Activated T-cell treated with anti-CD3 and anti-CD28 coated beads, Interleukin-2, amount 50 U/mL, for 4 hours (primary cell): ENCODE results near the gene BABAM2. TPM values are rescaled to one million over a fixed set of nuclear protein-coding genes. Genes with fewer than 3 reads are reported as not detected.
A peak's percentile ranks its signal among the peaks of the same experiment; 100 is the strongest.
"Not testable (repeated sequence)": the region's sequence is repeated elsewhere in the genome, so short reads cannot be mapped to it uniquely, and the experiment has no call there.

Experiments used
- ATAC-seq, 2 donors: fragments of 200-7000 bp; cut with Tn5 transposase; one replicate each; pipeline ENCODE4 v1.10.0; 2021
- DNase-seq: peaks from one replicate; pipeline ENCODE4 v3.0.0-alpha.2; 2020
- H3K27me3 Mint-ChIP-seq: one replicate; pipeline ENCODE4 v1.8.0; 2021; ENCODE audit warnings: low read depth, mixed read lengths
- H3K36me3 Mint-ChIP-seq: one replicate; pipeline ENCODE4 v1.8.0; 2022; ENCODE audit warnings: mixed read lengths; ENCODE audit not compliant: insufficient read depth
- H3K4me1 Mint-ChIP-seq: one replicate; pipeline ENCODE4 v1.8.0; 2021; ENCODE audit warnings: low read depth, mixed read lengths
- H3K4me3 Mint-ChIP-seq: one replicate; pipeline ENCODE4 v1.8.0; 2021; ENCODE audit warnings: mild to moderate bottlenecking, moderate library complexity, mixed read lengths
- H3K9me3 Mint-ChIP-seq: one replicate; pipeline ENCODE4 v1.8.0; 2021; ENCODE audit warnings: mixed read lengths
- total RNA-seq, 3 donors: library from RNA; stranded (reverse); gene quantifications; one replicate each; pipeline ENCODE4 v1.2.1, GENCODE V29; 2021

BABAM2 gene
- total RNA-seq, 3 donors from 2014 or later, result 34.3 to 45.9 (median 35.6) TPM

DNA sequence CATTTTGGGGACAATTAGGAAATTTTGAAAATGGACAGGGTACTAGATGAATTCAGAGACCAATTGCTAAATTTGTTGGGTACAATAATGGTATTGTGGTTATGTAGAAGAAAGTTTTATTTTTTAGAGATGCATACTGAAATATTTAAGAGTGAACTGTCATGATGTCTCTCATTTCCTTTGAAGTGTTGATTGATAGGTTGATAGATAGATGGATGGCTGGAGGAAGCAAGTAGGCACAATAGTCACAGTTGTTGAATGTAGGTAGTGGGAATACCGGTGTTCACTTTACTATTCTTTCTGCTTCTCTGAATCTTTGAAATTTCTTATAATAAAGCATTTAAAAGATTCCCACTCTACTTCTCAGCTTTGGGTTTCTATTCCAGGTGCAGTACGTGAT is 350.4 kb downstream of the BABAM2 start:
- Mint-ChIP-seq H3K36me3 (peaks cover 21% of the 10 kb centered on the region), H3K9me3 (no peaks in the 10 kb centered on the region), H3K4me3 (no peak overlapping the region), H3K4me1 (peaks cover 3% of the 10 kb centered on the region), H3K27me3 (no peaks in the 10 kb centered on the region)
- DNase-seq (no peak), ATAC-seq (no peak)

DNA sequence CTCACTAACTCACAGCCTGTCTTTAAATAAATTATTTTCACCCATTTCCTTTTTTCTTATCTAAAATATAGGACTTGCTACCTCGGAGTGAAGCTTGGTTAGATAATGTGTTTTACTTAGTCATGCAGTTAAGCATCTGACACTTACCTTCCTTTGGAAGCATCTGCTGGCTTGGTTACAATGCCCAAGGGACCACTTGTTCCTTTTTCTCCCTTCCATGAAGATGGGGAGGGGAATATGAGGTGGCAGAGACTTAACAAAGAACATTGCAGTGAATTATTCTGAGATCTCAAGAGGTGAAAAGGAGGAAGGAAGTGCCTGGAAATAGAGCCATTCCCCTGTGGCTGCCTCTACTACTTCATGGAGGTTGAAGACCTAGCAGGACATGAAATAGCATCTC is 356.8 kb downstream of the BABAM2 start:
- peaks cover 24% of the 10 kb centered on the region for H3K4me1 Mint-ChIP-seq
- no peaks in the 10 kb centered on the region for H3K9me3 Mint-ChIP-seq
- H3K4me3 Mint-ChIP-seq, result no peak overlapping the region
- DNase-seq (no peak), ATAC-seq (no peak)
- no peaks in the 10 kb centered on the region for H3K27me3 Mint-ChIP-seq
- peaks cover 12% of the 10 kb centered on the region for H3K36me3 Mint-ChIP-seq

DNA sequence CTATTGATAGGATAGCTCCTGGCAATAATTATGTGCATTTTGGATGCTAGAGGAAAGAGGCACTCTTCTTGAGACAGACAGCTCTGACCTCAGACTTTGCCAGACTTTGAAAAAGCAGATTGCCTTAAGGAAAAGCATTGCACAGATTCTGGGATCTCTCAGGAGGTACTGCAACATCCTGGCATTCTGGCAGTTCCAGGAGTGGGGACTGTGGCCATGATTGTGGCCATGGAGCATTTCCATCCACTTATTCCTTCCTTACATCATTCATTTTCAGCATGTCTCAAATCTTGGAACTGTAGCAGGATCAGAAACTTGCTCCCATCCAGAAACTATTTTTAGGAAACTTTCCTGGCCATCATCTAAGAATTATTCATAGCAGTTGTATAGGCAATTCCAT is 357.2 kb downstream of the BABAM2 start:
- ATAC-seq (no peak), DNase-seq (no peak)
- Mint-ChIP-seq H3K4me3 (no peak overlapping the region), H3K4me1 (peaks cover 29% of the 10 kb centered on the region), H3K27me3 (no peaks in the 10 kb centered on the region), H3K9me3 (no peaks in the 10 kb centered on the region), H3K36me3 (peaks cover 12% of the 10 kb centered on the region)

DNA sequence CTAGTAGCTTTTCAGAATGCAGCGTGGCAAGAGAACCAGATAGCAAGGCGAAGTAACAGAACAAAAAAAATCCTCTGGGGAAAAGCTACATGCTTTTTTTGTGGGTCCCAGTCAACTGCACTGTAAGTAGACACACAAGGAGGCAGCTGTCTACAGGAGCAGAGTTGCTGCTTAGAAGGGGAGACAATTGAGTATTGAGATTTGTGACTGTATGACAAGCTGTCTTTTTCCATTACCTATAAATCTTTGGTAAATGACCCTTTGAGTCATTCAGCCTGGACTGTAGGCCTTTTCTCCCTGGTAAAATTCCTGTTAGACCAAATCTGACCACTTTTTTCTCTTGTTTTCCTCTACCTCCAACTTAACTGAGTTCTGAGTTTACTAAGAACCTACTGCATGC is 358.0 kb downstream of the BABAM2 start:
- Mint-ChIP-seq H3K4me3 (no peak overlapping the region), H3K9me3 (no peaks in the 10 kb centered on the region), H3K36me3 (peaks cover 12% of the 10 kb centered on the region), H3K4me1 (peaks cover 36% of the 10 kb centered on the region), H3K27me3 (no peaks in the 10 kb centered on the region)
- no peak for ATAC-seq
- no peak for DNase-seq

DNA sequence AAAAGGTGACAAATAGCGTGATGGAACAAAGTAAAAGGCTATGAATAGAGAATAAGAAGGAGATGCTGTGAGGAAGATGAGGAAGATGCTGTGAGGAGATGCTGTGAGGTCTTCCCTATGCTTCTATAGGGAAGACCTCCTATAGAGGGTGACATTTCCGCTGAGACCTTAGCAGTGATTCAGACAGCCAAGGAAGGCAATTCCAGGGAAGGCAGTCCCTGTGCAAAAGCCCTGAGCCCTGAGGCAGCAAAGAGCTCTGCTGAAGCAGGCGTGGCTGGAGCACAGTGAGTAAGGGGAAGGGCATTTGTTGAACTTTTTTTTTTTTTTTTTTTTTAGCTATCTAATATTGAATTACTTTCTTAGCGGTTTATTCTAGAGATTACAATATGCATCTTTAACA is 359.5 kb downstream of the BABAM2 start:
- no peak for DNase-seq
- peaks cover 10% of the 10 kb centered on the region for H3K36me3 Mint-ChIP-seq
- ATAC-seq, result no peak
- H3K4me3 Mint-ChIP-seq, result no peak overlapping the region
- H3K9me3 Mint-ChIP-seq, result no peaks in the 10 kb centered on the region
- H3K27me3 Mint-ChIP-seq, result no peaks in the 10 kb centered on the region
- H3K4me1 Mint-ChIP-seq, result peaks cover 39% of the 10 kb centered on the region

DNA sequence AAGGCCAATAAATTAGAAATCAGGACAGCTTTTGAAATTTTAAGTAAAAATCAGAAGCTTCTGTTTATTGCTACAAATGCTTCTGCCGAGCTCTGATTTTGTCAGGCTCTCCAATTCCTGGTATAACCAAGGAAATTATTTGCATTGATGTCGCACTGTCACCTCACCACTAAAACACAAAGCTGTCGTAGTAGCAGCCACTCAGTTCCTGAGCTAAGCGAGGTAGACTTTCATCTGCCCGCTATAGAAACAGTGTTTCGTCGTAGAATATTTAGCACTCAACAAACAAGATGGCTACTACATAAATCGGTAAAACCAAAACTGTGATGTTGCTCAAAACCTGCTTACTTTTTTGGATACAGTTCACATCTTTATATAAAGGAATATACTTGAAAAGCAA is 360.8 kb downstream of the BABAM2 start:
- Mint-ChIP-seq H3K4me3 (peak overlapping the region; percentile 20), H3K36me3 (peaks cover 9% of the 10 kb centered on the region), H3K9me3 (no peaks in the 10 kb centered on the region), H3K27me3 (no peaks in the 10 kb centered on the region), H3K4me1 (peaks cover 39% of the 10 kb centered on the region)
- peak; percentile 6 for DNase-seq
- peak; percentile 38 to 56 for ATAC-seq

DNA sequence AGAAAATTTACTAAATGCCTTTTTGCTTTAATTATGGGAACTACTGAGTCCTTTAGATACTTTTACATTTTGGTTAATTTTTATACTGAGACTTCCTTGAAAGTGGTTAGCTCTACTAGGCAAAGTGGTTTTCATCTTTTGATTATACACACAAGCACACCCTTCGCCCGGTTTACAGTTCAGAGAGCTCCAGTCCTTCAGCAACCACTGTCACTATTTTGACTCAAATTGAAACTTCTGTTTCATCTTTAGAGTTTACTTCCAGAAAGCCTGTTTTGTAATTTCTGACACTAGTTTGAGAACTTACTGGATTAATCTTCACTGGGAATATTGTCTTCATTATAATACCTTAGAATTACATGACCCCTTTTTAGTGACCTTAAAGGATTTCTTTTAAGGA is 361.8 kb downstream of the BABAM2 start:
- Mint-ChIP-seq H3K4me3 (no peak overlapping the region), H3K36me3 (peaks cover 13% of the 10 kb centered on the region), H3K9me3 (no peaks in the 10 kb centered on the region), H3K4me1 (peaks cover 31% of the 10 kb centered on the region), H3K27me3 (no peaks in the 10 kb centered on the region)
- DNase-seq (no peak), ATAC-seq (peak; percentile 82 to 89)

DNA sequence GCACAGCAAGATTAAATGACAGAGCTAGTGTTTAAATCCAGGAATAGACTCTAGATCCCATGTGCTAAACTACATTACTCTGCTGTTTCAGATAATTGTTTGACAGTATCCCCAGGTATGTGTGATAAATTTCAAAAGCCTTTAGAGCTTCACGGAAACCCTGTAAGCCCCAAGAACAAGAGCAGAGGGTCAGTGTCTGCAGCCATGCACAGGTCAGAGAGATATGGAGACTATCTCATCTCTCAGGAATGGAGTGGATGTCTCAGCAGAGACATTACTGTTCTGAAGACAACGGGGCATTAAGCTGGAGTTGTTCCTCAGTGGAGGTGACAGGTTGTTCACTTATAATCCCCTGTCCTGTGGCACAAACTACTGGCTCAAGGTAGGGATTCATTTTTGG is 363.0 kb downstream of the BABAM2 start:
- Mint-ChIP-seq H3K4me3 (no peak overlapping the region), H3K27me3 (no peaks in the 10 kb centered on the region), H3K36me3 (peaks cover 9% of the 10 kb centered on the region), H3K4me1 (peaks cover 28% of the 10 kb centered on the region), H3K9me3 (no peaks in the 10 kb centered on the region)
- ATAC-seq (no peak), DNase-seq (no peak)

DNA sequence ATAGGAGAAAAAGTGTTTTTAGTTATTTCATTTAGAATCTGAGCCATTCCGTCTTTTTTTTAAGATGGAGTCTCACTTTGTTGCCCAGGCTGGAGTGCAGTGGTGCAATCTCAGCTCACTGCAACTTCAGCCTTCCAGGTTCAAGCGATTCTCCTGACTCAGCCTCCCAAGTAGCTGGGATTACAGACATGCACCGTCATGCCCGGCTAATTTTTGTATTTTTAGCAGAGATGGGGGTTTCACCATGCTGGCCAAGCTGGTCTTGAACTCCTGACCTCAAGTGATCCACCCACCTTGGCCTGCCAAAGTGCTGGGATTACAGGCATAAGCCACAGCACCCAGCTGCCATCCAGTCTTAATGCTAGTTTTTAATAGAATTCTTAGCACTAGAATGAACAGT is 364.7 kb downstream of the BABAM2 start:
- DNase-seq, H3K36me3 Mint-ChIP-seq, H3K4me3 Mint-ChIP-seq, H3K27me3 Mint-ChIP-seq, H3K9me3 Mint-ChIP-seq, ATAC-seq: not testable (repeated sequence)
- H3K4me1 Mint-ChIP-seq, result peaks cover 25% of the 10 kb centered on the region

DNA sequence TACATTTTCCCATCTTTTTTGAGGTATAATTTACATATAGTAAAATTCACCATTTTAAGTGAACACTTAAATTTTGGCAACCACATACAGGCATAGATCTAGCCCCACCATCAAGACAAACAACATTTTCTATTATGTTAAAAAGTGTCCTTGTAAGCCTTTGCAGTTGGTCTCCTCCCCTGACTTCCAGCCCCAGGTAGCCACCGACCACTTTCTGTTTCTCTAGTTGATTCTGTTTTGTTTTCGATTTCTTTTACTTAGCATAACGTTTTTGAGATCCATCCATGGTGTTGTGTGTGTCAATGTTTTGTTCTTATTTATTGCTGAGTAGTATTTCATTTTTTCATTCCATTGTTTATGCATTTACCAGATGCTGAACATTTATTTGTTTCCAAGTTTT is 366.7 kb downstream of the BABAM2 start:
- DNase-seq, result no peak
- no peaks in the 10 kb centered on the region for H3K27me3 Mint-ChIP-seq
- no peak overlapping the region for H3K4me3 Mint-ChIP-seq
- no peak for ATAC-seq
- no peaks in the 10 kb centered on the region for H3K9me3 Mint-ChIP-seq
- peaks cover 8% of the 10 kb centered on the region for H3K36me3 Mint-ChIP-seq
- peaks cover 16% of the 10 kb centered on the region for H3K4me1 Mint-ChIP-seq

DNA sequence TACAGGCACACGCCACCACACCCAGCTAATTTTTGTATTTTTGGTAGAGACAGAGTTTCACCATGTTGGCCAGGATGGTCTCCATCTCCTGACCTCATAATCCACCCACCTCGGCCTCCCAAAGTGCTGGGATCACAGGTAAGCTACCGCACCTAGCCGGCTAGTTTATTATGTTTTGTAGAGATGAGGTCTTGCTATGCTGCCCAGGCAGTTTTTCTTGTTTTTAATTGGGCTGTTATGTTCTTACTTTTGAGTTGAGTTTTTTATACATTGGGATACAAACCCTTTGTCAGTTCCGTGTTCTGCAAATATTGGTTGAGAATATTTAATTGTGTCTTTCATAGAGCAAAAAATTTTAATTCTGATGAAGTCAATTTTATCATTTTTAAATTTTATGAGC is 368.7 kb downstream of the BABAM2 start:
- not testable (repeated sequence) for DNase-seq, ATAC-seq
- peaks cover 14% of the 10 kb centered on the region for H3K36me3 Mint-ChIP-seq

DNA sequence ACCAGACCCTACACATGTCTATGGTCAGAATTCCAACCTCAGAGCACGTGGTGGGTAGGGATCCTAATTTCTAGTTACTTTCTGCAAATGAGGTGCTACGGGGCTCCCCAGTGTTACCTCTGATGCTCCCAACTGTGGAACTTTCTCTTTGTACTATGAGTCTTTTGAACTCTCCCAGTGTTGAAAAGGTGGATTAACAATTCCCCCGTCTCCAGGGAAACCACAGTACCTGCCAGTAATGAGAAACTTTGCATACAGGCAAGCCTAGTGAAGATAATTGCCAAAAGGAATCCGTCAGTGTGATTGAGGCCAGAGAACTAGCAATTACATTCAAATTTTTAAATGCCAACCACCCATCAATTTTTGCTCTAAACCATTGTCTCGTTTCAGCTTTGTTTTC is 373.2 kb downstream of the BABAM2 start:
- Mint-ChIP-seq H3K27me3 (no peaks in the 10 kb centered on the region), H3K9me3 (no peaks in the 10 kb centered on the region), H3K4me3 (no peak overlapping the region), H3K4me1 (peaks cover 2% of the 10 kb centered on the region), H3K36me3 (peaks cover 16% of the 10 kb centered on the region)
- DNase-seq, result no peak
- ATAC-seq, result no peak

More for the DNA sequence above, 368.7 kb downstream of the BABAM2 start:
- not testable (repeated sequence) for H3K4me1 Mint-ChIP-seq, H3K27me3 Mint-ChIP-seq, H3K9me3 Mint-ChIP-seq, H3K4me3 Mint-ChIP-seq

DNA sequence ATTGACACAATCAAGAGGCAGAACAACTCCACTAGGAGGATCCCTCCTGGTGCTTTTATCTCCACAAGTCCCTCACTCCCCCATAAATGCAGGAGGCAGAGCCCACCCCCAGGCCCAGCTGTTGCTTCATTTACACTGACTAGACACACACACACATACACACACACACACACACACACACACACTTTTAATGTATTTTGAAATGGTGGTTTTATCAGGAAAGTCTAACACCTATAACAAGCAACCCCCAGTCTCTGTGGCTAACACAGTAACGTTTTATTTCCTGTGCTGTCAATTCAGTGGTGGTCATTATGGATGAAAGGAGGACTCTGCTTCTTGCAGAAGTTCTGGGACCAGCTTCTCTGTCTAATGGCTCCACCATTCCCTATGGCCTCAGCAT is 376.8 kb downstream of the BABAM2 start:
- Mint-ChIP-seq H3K36me3 (peaks cover 16% of the 10 kb centered on the region), H3K4me1 (peaks cover 18% of the 10 kb centered on the region), H3K4me3 (no peak overlapping the region), H3K9me3 (no peaks in the 10 kb centered on the region), H3K27me3 (no peaks in the 10 kb centered on the region)
- ATAC-seq (no peak), DNase-seq (no peak)

DNA sequence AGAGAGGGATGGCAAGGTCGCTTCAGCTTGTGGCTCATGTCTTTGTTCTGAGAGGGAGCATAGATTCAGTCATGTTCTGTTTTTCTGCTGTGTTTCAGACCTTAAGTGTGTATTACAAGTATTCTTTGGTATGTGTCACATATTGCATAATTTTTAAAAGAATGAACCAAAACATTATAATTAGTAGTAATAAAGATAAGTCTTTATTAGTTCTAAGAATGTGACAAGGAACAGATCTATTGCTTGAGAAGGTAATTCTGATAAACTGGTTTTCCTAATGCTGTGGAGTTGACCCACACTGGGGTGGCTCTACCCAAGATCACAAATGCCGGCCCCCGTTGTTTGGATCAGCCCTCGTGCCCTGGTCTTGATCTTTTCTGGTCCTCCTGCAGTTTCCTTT is 377.9 kb downstream of the BABAM2 start:
- Mint-ChIP-seq H3K27me3 (no peaks in the 10 kb centered on the region), H3K9me3 (no peaks in the 10 kb centered on the region), H3K36me3 (peaks cover 16% of the 10 kb centered on the region), H3K4me3 (no peak overlapping the region), H3K4me1 (peaks cover 18% of the 10 kb centered on the region)
- no peak for DNase-seq
- no peak for ATAC-seq

DNA sequence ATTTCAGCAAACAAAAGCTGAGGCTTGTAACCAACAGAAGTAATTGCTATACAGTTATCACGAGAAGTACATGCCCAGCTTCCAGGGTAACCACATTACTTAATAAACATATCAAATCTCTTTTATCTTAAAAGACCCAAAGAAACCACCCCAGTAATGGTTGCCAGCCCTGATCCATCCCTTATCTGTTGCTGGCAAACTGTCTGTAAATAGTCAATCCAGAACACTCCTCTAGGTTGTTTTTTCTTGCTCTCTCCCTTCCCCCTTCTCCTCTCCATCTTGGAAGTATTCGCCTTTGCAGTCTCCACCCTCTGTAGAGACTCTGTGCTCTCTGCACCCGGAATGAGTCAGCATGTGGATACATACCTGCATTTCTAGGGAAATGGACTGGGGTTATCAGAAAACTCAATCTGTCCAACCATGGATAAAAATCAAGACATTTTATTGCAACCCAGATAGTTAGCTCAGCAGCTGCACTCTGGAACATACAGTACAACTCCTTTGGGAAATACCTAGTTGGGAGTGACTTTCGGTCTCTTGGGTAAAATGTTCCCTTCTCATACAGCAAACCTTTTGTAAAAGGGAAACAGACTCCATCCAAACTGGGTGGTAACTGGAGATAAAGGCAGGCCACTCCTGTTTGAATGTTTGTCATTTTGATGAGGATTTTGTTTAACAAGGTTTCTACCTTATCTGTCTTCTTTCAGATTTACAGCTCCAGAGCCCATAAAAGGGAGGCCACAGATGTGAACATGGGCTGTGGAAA is 378.7 kb downstream of the BABAM2 start:
- no peak overlapping the region for H3K4me3 Mint-ChIP-seq
- ATAC-seq (no peak), DNase-seq (no peak)
- peaks cover 24% of the 10 kb centered on the region for H3K4me1 Mint-ChIP-seq
- no peaks in the 10 kb centered on the region for H3K27me3 Mint-ChIP-seq
- no peaks in the 10 kb centered on the region for H3K9me3 Mint-ChIP-seq
- H3K36me3 Mint-ChIP-seq, result peaks cover 13% of the 10 kb centered on the region
